Lower lobe of right lung (tissue), 2 donors: ENCODE results near the gene BCKDHB. TPM values are rescaled to one million over a fixed set of nuclear protein-coding genes. Genes with fewer than 3 reads are reported as not detected.

Experiments used
- ATAC-seq, 2 donors: fragments of 200-7000 bp; cut with Tn5 transposase; one replicate each; pipeline ENCODE4 v1.9.1; 2020 to 2022; ENCODE audit warnings: mild to moderate bottlenecking in 2 of 2, moderate library complexity in 2 of 2
- DNase-seq: peaks from one replicate; pipeline ENCODE4 v3.0.0-alpha.2; 2020
- H3K27ac ChIP-seq: fragments of 200-600 bp; one replicate; pipeline ENCODE4 v1.8.0; 2022
- H3K27me3 ChIP-seq: fragments of 200-600 bp; one replicate; pipeline ENCODE4 v1.8.0; 2022; ENCODE audit warnings: low read depth
- H3K36me3 ChIP-seq: fragments of 200-600 bp; one replicate; pipeline ENCODE4 v1.8.0; 2022; ENCODE audit warnings: mild to moderate bottlenecking
- H3K4me1 ChIP-seq: fragments of 200-600 bp; one replicate; pipeline ENCODE4 v1.8.0; 2022
- H3K4me3 ChIP-seq: fragments of 200-600 bp; one replicate; pipeline ENCODE4 v1.8.0; 2022; ENCODE audit warnings: mild to moderate bottlenecking
- H3K9me3 ChIP-seq: fragments of 200-600 bp; one replicate; pipeline ENCODE4 v1.8.0; 2022
- intact Hi-C: fragments of 100-400 bp; cut with DNase I; formaldehyde crosslinking; loops from one replicate; pipeline ENCODE4 v1.11.0; 2022
- total RNA-seq: library from RNA; stranded (reverse); fragmentation: NEBNext Ultra II Directional; extraction: Animal tissue kit (Norgen Biotek cat#: 25700); gene quantifications from one replicate; pipeline ENCODE4 v1.2.1, GENCODE V29; 2021
- TF ChIP-seq, protein P1 (sequence below): fragments of 200-600 bp; IDR thresholded peaks from one replicate; pipeline ENCODE4 v1.8.0; 2022; ENCODE audit warnings: antibody characterized with exemption, mild to moderate bottlenecking
- donor health status: DM: no; HTN: yes; CAD: no; lungs with severe emphysema.

Gene BCKDHB
- total RNA-seq, 1 donor from 2014 or later = 13.8 TPM

DNA sequence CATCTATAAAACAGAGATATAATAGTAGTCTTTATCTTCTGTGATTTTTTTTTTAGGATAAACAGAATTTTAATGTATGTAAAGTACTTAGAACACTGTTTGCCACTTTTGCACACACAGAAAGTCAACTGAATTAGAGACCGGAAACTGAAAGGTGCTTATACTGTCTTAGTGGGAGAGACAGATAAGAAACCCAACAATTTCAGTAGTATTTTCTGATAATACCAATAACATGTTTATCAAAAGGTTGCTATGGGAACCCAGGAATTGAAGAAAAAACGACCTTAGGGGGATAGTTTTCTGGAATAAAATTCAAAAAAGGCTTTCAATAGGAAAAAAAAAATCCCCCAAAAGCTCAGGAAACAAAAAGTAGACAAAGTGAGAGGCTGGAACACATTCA is 138.6 kb downstream of the BCKDHB start:
- intact Hi-C loops = no loop called here
- Histone ChIP-seq H3K4me1 (no peaks in the 10 kb centered on the region), H3K27me3 (no peaks in the 10 kb centered on the region), H3K36me3 (no peaks in the 10 kb centered on the region), H3K9me3 (no peaks in the 10 kb centered on the region), H3K4me3 (no peak overlapping the region), H3K27ac (no peak overlapping the region)
- ATAC-seq = no peak
- no peak for DNase-seq
- TF ChIP-seq, protein P1, sequence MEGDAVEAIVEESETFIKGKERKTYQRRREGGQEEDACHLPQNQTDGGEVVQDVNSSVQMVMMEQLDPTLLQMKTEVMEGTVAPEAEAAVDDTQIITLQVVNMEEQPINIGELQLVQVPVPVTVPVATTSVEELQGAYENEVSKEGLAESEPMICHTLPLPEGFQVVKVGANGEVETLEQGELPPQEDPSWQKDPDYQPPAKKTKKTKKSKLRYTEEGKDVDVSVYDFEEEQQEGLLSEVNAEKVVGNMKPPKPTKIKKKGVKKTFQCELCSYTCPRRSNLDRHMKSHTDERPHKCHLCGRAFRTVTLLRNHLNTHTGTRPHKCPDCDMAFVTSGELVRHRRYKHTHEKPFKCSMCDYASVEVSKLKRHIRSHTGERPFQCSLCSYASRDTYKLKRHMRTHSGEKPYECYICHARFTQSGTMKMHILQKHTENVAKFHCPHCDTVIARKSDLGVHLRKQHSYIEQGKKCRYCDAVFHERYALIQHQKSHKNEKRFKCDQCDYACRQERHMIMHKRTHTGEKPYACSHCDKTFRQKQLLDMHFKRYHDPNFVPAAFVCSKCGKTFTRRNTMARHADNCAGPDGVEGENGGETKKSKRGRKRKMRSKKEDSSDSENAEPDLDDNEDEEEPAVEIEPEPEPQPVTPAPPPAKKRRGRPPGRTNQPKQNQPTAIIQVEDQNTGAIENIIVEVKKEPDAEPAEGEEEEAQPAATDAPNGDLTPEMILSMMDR = no peak

DNA sequence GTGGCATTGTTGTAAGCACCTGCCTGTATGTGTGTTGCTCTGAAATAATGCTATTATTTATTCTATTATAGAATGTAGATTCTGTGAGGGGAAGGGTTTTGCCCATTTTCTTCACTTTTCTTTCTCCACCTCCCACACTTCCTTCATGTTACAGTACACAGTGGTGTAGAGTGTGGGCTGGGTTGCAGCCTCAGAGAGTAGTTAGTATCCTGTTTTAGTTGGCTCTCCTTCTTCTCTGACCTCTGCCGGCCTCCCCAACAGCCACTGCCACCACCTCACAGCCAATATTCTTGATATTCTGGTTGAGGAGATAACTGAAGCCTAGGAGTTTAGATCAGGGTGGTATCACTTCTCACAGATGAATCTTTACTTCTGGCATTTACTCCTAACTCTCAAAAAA is 143.4 kb downstream of the BCKDHB start:
- Histone ChIP-seq H3K27me3 (no peaks in the 10 kb centered on the region), H3K9me3 (no peaks in the 10 kb centered on the region), H3K4me3 (no peak overlapping the region), H3K36me3 (no peaks in the 10 kb centered on the region), H3K27ac (no peak overlapping the region), H3K4me1 (no peaks in the 10 kb centered on the region)
- TF ChIP-seq, protein P1 = no peak
- ATAC-seq (no peak), DNase-seq (no peak)
- intact Hi-C loops = no loop called here

DNA sequence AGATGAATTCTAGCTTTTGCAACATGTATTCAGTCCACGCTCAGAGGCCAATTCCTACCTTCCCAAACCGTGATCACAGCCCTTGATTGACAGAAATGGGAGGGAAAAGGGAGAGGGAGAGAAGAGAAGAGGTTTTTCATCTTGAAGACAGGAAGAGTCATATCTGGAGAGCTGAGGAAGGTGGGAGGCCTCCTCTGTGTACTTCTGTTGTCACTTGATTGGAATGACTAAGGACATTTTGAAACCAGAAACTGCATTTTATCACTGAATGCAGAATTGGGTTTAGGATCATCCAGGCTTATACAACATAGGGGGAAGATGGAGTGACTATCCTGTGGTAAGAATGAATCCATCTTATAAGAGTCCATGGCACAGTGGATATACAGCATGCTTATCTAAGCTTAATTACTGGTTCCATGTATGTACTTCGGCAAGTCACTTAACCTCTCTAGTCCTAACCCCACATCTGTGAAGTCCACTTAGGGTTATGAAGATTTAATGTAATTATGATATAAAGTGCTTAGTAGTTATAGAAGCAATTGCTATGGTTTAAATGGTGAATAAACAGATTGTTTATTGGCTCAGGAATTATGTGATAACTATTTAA is 144.0 kb downstream of the BCKDHB start:
- ATAC-seq (no peak), DNase-seq (no peak)
- no peaks in the 10 kb centered on the region for H3K27me3 ChIP-seq
- H3K9me3 ChIP-seq = no peaks in the 10 kb centered on the region
- TF ChIP-seq, protein P1 = no peak
- H3K4me1 ChIP-seq = no peaks in the 10 kb centered on the region
- no peak overlapping the region for H3K27ac ChIP-seq
- H3K4me3 ChIP-seq = no peak overlapping the region
- intact Hi-C loops = no loop called here
- H3K36me3 ChIP-seq = no peaks in the 10 kb centered on the region

DNA sequence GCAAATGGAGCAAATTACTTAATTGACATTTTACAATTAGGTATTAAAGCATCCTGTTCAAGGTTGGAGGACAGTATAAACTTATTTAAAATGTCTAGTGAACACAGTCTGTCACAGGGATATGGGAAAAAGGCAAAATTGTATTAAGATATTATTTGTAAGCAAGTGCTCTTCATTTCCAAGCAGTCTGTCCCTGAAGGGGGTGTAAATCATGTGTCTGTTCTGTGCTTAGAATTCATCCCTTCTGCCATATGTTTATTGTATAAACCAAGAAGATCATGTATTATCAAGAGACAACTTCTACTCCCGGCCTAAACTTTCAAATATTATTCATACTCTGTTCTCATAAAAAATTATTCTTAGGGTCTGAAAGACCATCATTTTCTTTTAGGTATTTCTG is 144.8 kb downstream of the BCKDHB start:
- H3K27me3 ChIP-seq = no peaks in the 10 kb centered on the region
- ATAC-seq = no peak
- DNase-seq = no peak
- TF ChIP-seq, protein P1 = no peak
- no peak overlapping the region for H3K4me3 ChIP-seq
- H3K4me1 ChIP-seq = no peaks in the 10 kb centered on the region
- H3K27ac ChIP-seq = no peak overlapping the region
- intact Hi-C loops = no loop called here
- no peaks in the 10 kb centered on the region for H3K36me3 ChIP-seq
- H3K9me3 ChIP-seq = no peaks in the 10 kb centered on the region

DNA sequence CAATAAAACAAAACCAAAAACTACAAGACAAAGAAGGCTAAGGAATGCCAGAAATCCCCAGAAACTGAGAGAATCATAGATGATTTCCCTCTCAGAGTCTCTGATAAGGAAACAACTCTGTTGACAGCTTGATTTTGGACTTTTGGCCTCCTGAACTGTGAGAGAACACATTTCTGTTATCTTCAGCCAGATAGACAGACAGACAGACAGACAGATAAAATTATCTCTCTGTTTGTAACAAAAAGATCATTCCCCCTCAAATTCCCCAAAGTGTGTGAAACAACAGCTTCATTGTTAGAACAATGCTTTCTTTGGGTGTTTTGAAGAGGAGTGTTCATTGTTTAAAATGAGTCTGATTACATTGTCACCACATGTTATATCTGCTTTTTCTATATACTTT is 148.2 kb downstream of the BCKDHB start:
- H3K27ac ChIP-seq = no peak overlapping the region
- no peaks in the 10 kb centered on the region for H3K9me3 ChIP-seq
- no peaks in the 10 kb centered on the region for H3K27me3 ChIP-seq
- no peak for ATAC-seq
- TF ChIP-seq, protein P1 = no peak
- H3K4me1 ChIP-seq = no peaks in the 10 kb centered on the region
- no peaks in the 10 kb centered on the region for H3K36me3 ChIP-seq
- no peak overlapping the region for H3K4me3 ChIP-seq
- no peak for DNase-seq
- intact Hi-C loops = no loop called here
